OCI-LY3 (cell line): ENCODE data around the gene GGTLC1.
"Not testable (repeated sequence)": the region's sequence is repeated elsewhere in the genome, so short reads cannot be mapped to it uniquely, and the experiment has no call there.

ENCODE experiments used
- H2AFZ ChIP-seq: fragments of 200-600, 300-600 bp; shearing (Covaris generic); 2 replicates; pipeline ENCODE4 v1.6.0; 2014; ENCODE audit warnings: antibody characterized with exemption, low read depth, low read length
- H3K27ac ChIP-seq: fragments of 200-600, 300-600 bp; sonication (generic); 2 replicates; pipeline ENCODE4 v1.5.1; 2014; ENCODE audit warnings: mild to moderate bottlenecking, low read length, moderate library complexity, mixed read lengths
- H3K27me3 ChIP-seq: fragments of 200-600, 300-600 bp; sonication (generic); 2 replicates; pipeline ENCODE4 v1.6.1; 2014; ENCODE audit warnings: low read depth, low read length, mixed read lengths
- H3K36me3 ChIP-seq: fragments of 200-600, 300-600 bp; sonication (generic); replicated peaks from 2 replicates; pipeline ENCODE3; 2014; ENCODE audit warnings: low read depth, low read length, mixed read lengths
- H3K4me1 ChIP-seq: fragments of 300-600, 200-600 bp; sonication (generic); 2 replicates; pipeline ENCODE4 v1.6.1; 2014; ENCODE audit warnings: low read length, mixed read lengths
- H3K4me2 ChIP-seq: fragments of 200-600, 300-600 bp; sonication (generic); 2 replicates; pipeline ENCODE4 v1.6.1; 2014; ENCODE audit warnings: low read length, mixed read lengths
- H3K4me3 ChIP-seq: fragments of 300-600, 200-600 bp; sonication (generic); 2 replicates; pipeline ENCODE4 v1.5.1; 2014; ENCODE audit warnings: antibody characterized with exemption, mild to moderate bottlenecking, low read length, moderate library complexity
- H3K79me2 ChIP-seq: fragments of 300-600, 200-600 bp; shearing (Covaris generic); 2 replicates; pipeline ENCODE4 v1.6.1; 2014; ENCODE audit warnings: mild to moderate bottlenecking, low read length, mixed read lengths
- H3K9ac ChIP-seq: fragments of 300-600, 200-600 bp; shearing (Covaris generic); 2 replicates; pipeline ENCODE4 v1.6.0; 2014; ENCODE audit warnings: mild to moderate bottlenecking, low read length, moderate library complexity
- H3K9me3 ChIP-seq: fragments of 200-600, 300-600 bp; shearing (Covaris generic); 2 replicates; pipeline ENCODE4 v1.6.1; 2014; ENCODE audit warnings: low read length, mixed read lengths; ENCODE audit not compliant: insufficient read depth
- H4K20me1 ChIP-seq: fragments of 200-600, 300-600 bp; sonication (generic); 2 replicates; pipeline ENCODE4 v1.6.1; 2016; ENCODE audit warnings: low read length, mixed read lengths; ENCODE audit not compliant: insufficient read depth
- EZH2phosphoT487 ChIP-seq: fragments of 200-600 bp; shearing (Covaris generic); IDR thresholded peaks from 2 replicates; pipeline ENCODE4 v1.6.1; 2018; ENCODE audit warnings: antibody characterized with exemption, mixed run types, low read depth
- TF ChIP-seq, protein P1 (sequence below): fragments of 200-600, 300-600 bp; sonication (generic); IDR thresholded peaks from 2 replicates; pipeline ENCODE4 v1.5.1; 2014; ENCODE audit warnings: antibody characterized with exemption, low read length, low read depth

Gene GGTLC1

DNA sequence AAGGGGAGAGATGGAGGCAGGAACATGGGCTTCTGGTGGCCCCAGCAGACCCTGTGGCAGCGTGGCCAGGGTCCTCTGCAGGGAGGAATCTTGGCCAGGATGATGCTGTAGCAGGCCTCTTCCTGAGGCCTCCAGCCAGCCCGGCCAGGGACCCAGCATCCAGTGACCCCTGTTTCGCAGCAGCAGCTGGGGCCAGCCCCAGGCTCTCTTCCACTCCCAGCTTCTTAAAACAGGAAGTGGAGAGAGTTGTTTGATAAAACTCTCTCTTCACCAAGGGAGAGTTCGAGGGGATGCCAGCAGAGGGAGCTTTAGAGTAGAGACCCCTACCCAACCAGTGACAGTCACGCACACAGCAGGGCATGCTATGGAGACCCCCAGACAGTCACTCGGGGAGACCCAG, 10.1 kb downstream of the GGTLC1 start:
- H3K36me3 ChIP-seq, H3K9ac ChIP-seq, H3K4me1 ChIP-seq, H3K4me3 ChIP-seq, H3K9me3 ChIP-seq, H3K79me2 ChIP-seq, H3K27ac ChIP-seq, H4K20me1 ChIP-seq, H3K27me3 ChIP-seq, H2AFZ ChIP-seq: not testable (repeated sequence)
- TF ChIP-seq, protein P1, sequence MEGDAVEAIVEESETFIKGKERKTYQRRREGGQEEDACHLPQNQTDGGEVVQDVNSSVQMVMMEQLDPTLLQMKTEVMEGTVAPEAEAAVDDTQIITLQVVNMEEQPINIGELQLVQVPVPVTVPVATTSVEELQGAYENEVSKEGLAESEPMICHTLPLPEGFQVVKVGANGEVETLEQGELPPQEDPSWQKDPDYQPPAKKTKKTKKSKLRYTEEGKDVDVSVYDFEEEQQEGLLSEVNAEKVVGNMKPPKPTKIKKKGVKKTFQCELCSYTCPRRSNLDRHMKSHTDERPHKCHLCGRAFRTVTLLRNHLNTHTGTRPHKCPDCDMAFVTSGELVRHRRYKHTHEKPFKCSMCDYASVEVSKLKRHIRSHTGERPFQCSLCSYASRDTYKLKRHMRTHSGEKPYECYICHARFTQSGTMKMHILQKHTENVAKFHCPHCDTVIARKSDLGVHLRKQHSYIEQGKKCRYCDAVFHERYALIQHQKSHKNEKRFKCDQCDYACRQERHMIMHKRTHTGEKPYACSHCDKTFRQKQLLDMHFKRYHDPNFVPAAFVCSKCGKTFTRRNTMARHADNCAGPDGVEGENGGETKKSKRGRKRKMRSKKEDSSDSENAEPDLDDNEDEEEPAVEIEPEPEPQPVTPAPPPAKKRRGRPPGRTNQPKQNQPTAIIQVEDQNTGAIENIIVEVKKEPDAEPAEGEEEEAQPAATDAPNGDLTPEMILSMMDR = peak; percentile 19; the same call in 1 of the 2 replicates
- peak overlapping the region; percentile 55 for H3K4me2 ChIP-seq

DNA sequence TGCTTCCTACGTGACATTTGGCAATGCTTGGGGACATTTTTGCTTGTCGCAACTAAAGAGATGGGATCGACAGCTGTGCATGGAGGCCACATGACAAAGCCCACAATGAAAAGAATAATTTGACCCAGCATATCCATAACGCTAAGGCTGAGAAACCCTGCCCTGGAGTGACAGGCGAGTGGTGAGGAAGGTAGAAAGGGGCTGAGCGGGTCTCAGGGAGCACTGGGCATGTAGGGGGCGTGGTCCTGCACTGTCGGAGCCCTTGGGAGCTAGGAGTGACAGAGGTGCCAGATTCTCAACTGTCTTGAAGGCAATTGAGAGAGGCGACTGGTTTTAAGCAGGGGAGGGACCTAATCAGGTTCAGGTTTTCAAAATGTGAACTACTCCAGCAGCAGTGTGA, 13.6 kb downstream of the GGTLC1 start:
- Histone ChIP-seq H3K9me3 (no peaks in the 10 kb centered on the region), H3K27ac (no peak overlapping the region), H3K4me3 (no peak overlapping the region), H3K4me2 (no peak overlapping the region), H3K36me3 (no peaks in the 10 kb centered on the region), H3K79me2 (no peaks in the 10 kb centered on the region), H3K9ac (no peak overlapping the region), H2AFZ (no peak overlapping the region), H3K27me3 (0 out of 2 replicates have a peak, but pooled peaks cover 6% of the 10 kb centered on the region), H3K4me1 (peaks cover 5% of the 10 kb centered on the region), H4K20me1 (no peaks in the 10 kb centered on the region)
- TF ChIP-seq, protein P1 = no peak
- no peak for TF ChIP-seq EZH2phosphoT487

DNA sequence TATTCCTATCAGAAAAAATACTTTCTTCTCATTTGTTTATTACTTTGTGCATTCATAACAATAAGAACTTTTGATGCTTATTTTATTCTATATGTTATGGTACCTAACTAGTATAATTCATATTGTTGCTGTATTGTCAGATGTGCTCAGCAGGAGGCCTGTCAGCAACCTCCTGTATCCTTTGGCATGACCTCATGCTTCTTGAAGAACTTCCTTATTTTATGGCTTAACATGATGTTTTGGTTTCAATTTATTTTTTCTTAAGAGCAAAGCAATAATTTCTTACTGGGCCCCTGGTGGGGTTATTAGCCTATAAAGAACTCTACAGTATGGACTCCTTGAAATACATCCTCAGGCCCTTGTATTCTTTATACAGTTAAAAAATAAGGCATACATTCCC, 17.3 kb downstream of the GGTLC1 start:
- Histone ChIP-seq H2AFZ (no peak overlapping the region), H3K27ac (no peak overlapping the region), H3K4me2 (no peak overlapping the region), H3K36me3 (no peaks in the 10 kb centered on the region), H3K4me3 (no peak overlapping the region), H3K4me1 (no peaks in the 10 kb centered on the region), H3K79me2 (no peaks in the 10 kb centered on the region), H4K20me1 (no peaks in the 10 kb centered on the region), H3K27me3 (peaks cover 18% of the 10 kb centered on the region; the same call in 1 of the 2 replicates), H3K9ac (no peak overlapping the region), H3K9me3 (no peaks in the 10 kb centered on the region)
- TF ChIP-seq, protein P1 = no peak
- TF ChIP-seq EZH2phosphoT487 = no peak

DNA sequence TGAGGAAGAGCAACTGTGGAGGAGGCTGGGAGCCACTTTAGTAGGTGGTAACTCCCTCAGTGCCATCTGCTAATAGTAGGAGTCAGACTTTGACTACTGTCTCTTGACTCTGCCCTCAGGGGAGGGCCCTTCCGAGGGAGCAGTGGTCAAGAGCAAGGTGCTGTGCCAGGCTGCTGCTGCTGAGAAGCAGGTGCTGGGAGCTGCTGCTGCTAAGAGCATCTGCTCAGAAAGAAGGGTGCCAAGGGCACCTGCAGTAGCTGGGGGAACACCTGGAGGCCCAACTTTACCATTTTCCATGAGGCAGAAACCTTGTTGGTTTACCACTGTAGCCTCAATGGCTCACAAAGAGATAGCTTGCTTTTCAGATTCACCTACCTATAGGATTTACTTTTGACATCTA, 18.5 kb downstream of the GGTLC1 start:
- Histone ChIP-seq H3K9ac (no peak overlapping the region), H3K4me1 (no peaks in the 10 kb centered on the region), H3K27ac (no peak overlapping the region), H3K27me3 (peaks cover 18% of the 10 kb centered on the region; the same call in 1 of the 2 replicates), H2AFZ (no peak overlapping the region), H3K36me3 (no peaks in the 10 kb centered on the region), H3K4me3 (no peak overlapping the region), H3K4me2 (no peak overlapping the region), H3K9me3 (peaks cover 3% of the 10 kb centered on the region; the same call in 1 of the 2 replicates), H3K79me2 (no peaks in the 10 kb centered on the region), H4K20me1 (no peaks in the 10 kb centered on the region)
- TF ChIP-seq, protein P1 = no peak
- no peak for TF ChIP-seq EZH2phosphoT487
